HepG2 (cell line): Measurements from ENCODE around the gene PRKCZ. TPM values are rescaled to one million over a fixed set of nuclear protein-coding genes. Genes with fewer than 3 reads are reported as not detected.

Experiments
- CBX2 ChIP-seq, 2 experiments: fragments of 200-600 bp in 1 of 2; sonication (generic); formaldehyde crosslinking in 1 of 2; IDR thresholded peaks; 2 replicates each; pipeline versions ENCODE4 v1.7.0 to v1.8.1; 2018 to 2022; ENCODE audit warnings: low read depth in 2 of 2, low read length in 1 of 2, mild to moderate bottlenecking in 1 of 2, missing genetic modification reagents in 1 of 2
- GLI4 ChIP-seq: sonication (generic); formaldehyde crosslinking; IDR thresholded peaks from 2 replicates; pipeline ENCODE4 v1.5.1; 2020; ENCODE audit warnings: missing genetic modification reagents, mild to moderate bottlenecking, moderate library complexity, borderline replicate concordance
- GPBP1L1 ChIP-seq: sonication (generic); formaldehyde crosslinking; IDR thresholded peaks from 2 replicates; pipeline ENCODE4 v1.5.0; 2020; ENCODE audit warnings: mild to moderate bottlenecking, missing genetic modification reagents
- KDM6A ChIP-seq: IDR thresholded peaks from 2 replicates; pipeline ENCODE4 v1.6.1; 2016; ENCODE audit warnings: low read depth
- SIN3B ChIP-seq: fragments of 150-350 bp; IDR thresholded peaks from 2 replicates; pipeline ENCODE4 v1.6.1; 2014; ENCODE audit warnings: low read length
- ZNF143 ChIP-seq: sonication (generic); formaldehyde crosslinking; IDR thresholded peaks from 2 replicates; pipeline ENCODE4 v1.4.0; 2020; ENCODE audit warnings: missing genetic modification reagents
- ZNF646 ChIP-seq: sonication (generic); formaldehyde crosslinking; IDR thresholded peaks from 2 replicates; pipeline ENCODE4 v1.9.0; 2021; ENCODE audit warnings: mild to moderate bottlenecking, missing genetic modification reagents
- ZNF839 ChIP-seq: sonication (generic); formaldehyde crosslinking; IDR thresholded peaks from 2 replicates; pipeline ENCODE4 v1.4.0; 2020; ENCODE audit warnings: missing genetic modification reagents, mild to moderate bottlenecking, borderline replicate concordance
- ZSCAN29 ChIP-seq: sonication (generic); formaldehyde crosslinking; conservative IDR thresholded peaks from 2 replicates; pipeline ENCODE4 v1.4.0; 2020; ENCODE audit warnings: mild to moderate bottlenecking, missing genetic modification reagents
- polyA plus RNA-seq, 8 experiments: library from polyadenylated mRNA; depleted of rRNA in 3 of 8; stranded (reverse) in 7 of 8; unstranded in 1 of 8; fragments of >200 nt; fragmentation: Illumina TruSeq in 4 of 8; extraction: Trizol in 4 of 8; gene quantifications; 2 replicates each; pipeline versions ENCODE4 v1.2.1 to v1.2.3, GENCODE V29; 2011 to 2016; ENCODE audit warnings: low read depth in 4 of 8, missing spikeins in 1 of 8, mixed read lengths in 1 of 8; ENCODE audit not compliant: insufficient read depth in 1 of 8
- total RNA-seq, 5 experiments: library from RNA; depleted of rRNA; stranded (reverse); fragments of >200 nt; fragmentation: Illumina TruSeq; extraction: Trizol; gene quantifications; 2 replicates each; pipeline ENCODE4 v1.2.3, GENCODE V29; 2016; ENCODE audit warnings: low read depth in 1 of 5

The PRKCZ gene
- total and polyA plus RNA-seq, 2 of the 13 experiments (the other 11 are each of a cell fraction or from before 2014, with no cell fraction given) = 34.7 to 85.2 TPM

GRCh38 chr1:2093636-2094035, 43.4 kb downstream of the PRKCZ start (continued):
- TF ChIP-seq GPBP1L1 (no peak), ZSCAN29 (CRISPR knock-in tag) (no peak), ZNF646 (CRISPR knock-in tag) (no peak), ZNF839 (CRISPR knock-in tag) (no peak), GLI4 (CRISPR knock-in tag) (no peak), KDM6A (no peak), CBX2 (IDR thresholded peaks at IDR 0.05; ENCODE audit: low read depth, low read length) (no peak), CBX2 (CRISPR knock-in tag; IDR thresholded peaks at IDR 0.05; ENCODE audit: low read depth) (no peak), ZNF143 (CRISPR knock-in tag) (no peak), SIN3B (no peak)
